BLaER1 treated with 17β-estradiol and CSF1 and Interleukin-3, amounts not matched to agents 10 nM and 100 nM (cell line): Measurements from ENCODE around the gene A3GALT2.

ENCODE experiments used
- H3K27ac ChIP-seq, 11 experiments: shearing (Covaris generic); formaldehyde crosslinking; 2 replicates each; pipeline ENCODE4 v1.8.1; 2022
- H3K27me3 ChIP-seq, 11 experiments: shearing (Covaris generic); formaldehyde crosslinking; 2 replicates each; pipeline ENCODE4 v1.8.1; 2022
- H3K36me3 ChIP-seq, 11 experiments: shearing (Covaris generic); formaldehyde crosslinking; 2 replicates each; pipeline ENCODE4 v1.8.1; 2022
- H3K4me1 ChIP-seq, 10 experiments: shearing (Covaris generic); formaldehyde crosslinking; 2 replicates each; pipeline ENCODE4 v1.8.1; 2022
- H3K4me2 ChIP-seq, 11 experiments: shearing (Covaris generic); formaldehyde crosslinking; 2 replicates each; pipeline ENCODE4 v1.8.1; 2022
- H3K4me3 ChIP-seq, 10 experiments: shearing (Covaris generic); formaldehyde crosslinking; 2 replicates each; pipeline ENCODE4 v1.8.1; 2022
- H3K9ac ChIP-seq, 11 experiments: shearing (Covaris generic); formaldehyde crosslinking; 2 replicates each; pipeline ENCODE4 v1.8.1; 2022
- H3K9me3 ChIP-seq, 11 experiments: shearing (Covaris generic); formaldehyde crosslinking; replicated peaks in 1 of 11; 2 replicates each; pipeline ENCODE4 v1.8.1; 2022
- H4K20me1 ChIP-seq, 11 experiments: shearing (Covaris generic); formaldehyde crosslinking; 2 replicates each; pipeline ENCODE4 v1.8.1; 2022
- Cebpa-rat ChIP-seq, 11 experiments: shearing (Covaris generic); IDR thresholded peaks; 2 replicates each; pipeline ENCODE4 v1.8.1; 2022

The A3GALT2 gene

GRCh38 chr1:33332881-33333280, 12.0 kb upstream of the A3GALT2 start:
- H3K4me3 ChIP-seq, result no peak overlapping the region
- H3K9me3 ChIP-seq, result no peaks in the 10 kb centered on the region
- H3K4me1 ChIP-seq, result peaks cover 50 to 95% (median 60%) of the 10 kb centered on the region in 10 experiments
- peak overlapping the region in 6 of 11 experiments; percentile 5 to 59 (median 30); a peak in 8 of 22 replicates for H3K27ac ChIP-seq
- peak overlapping the region in 10 of 11 experiments; percentile 20 to 96 (median 42); a peak in 15 of 22 replicates for H3K4me2 ChIP-seq
- H3K36me3 ChIP-seq, result peaks cover 69 to 94% (median 82%) of the 10 kb centered on the region in 11 experiments
- no peak for TF ChIP-seq Cebpa-rat (IDR thresholded peaks at IDR 0.05)
- peak overlapping the region in 9 of 11 experiments; percentile 5 to 55 (median 31); a peak in 9 of 22 replicates for H3K9ac ChIP-seq
- peaks cover 82 to 100% (median 99%) of the 10 kb centered on the region in 11 experiments for H4K20me1 ChIP-seq
- no peaks in the 10 kb centered on the region for H3K27me3 ChIP-seq

GRCh38 chr1:33332357-33332789, 11.5 kb upstream of the A3GALT2 start:
- no peaks in the 10 kb centered on the region for H3K27me3 ChIP-seq
- no peak overlapping the region for H3K4me3 ChIP-seq
- H3K27ac ChIP-seq, result peak overlapping the region in 6 of 11 experiments; percentile 9 to 59 (median 30); a peak in 12 of 22 replicates
- H3K4me1 ChIP-seq, result peaks cover 45 to 95% (median 58%) of the 10 kb centered on the region in 10 experiments
- peaks cover 74 to 97% (median 83%) of the 10 kb centered on the region in 11 experiments for H3K36me3 ChIP-seq
- peak overlapping the region in 10 of 11 experiments; percentile 6 to 55 (median 29); a peak in 13 of 22 replicates for H3K9ac ChIP-seq
- TF ChIP-seq Cebpa-rat (IDR thresholded peaks at IDR 0.05), result no peak
- peaks cover 85 to 100% (median 99%) of the 10 kb centered on the region in 11 experiments for H4K20me1 ChIP-seq
- no peaks in the 10 kb centered on the region for H3K9me3 ChIP-seq
- H3K4me2 ChIP-seq, result peak overlapping the region; percentile 20 to 96 (median 43); a peak in 20 of 22 replicates

GRCh38 chr1:33331444-33332356, 10.8 kb upstream of the A3GALT2 start:
- Histone ChIP-seq H3K27ac (peak overlapping the region in 8 of 11 experiments; percentile 2 to 59 (median 18); a peak in 13 of 22 replicates), H3K9me3 (no peaks in the 10 kb centered on the region), H3K4me2 (peak overlapping the region; percentile 20 to 96 (median 43); a peak in 20 of 22 replicates), H3K4me3 (no peak overlapping the region), H4K20me1 (peaks cover 81 to 100% (median 99%) of the 10 kb centered on the region in 11 experiments), H3K27me3 (no peaks in the 10 kb centered on the region), H3K9ac (peak overlapping the region in 10 of 11 experiments; percentile 4 to 55 (median 22); a peak in 13 of 22 replicates), H3K4me1 (peaks cover 41 to 95% (median 57%) of the 10 kb centered on the region in 10 experiments), H3K36me3 (peaks cover 80 to 99% (median 86%) of the 10 kb centered on the region in 11 experiments)
- TF ChIP-seq Cebpa-rat (IDR thresholded peaks at IDR 0.05), result no peak

- Histone ChIP-seq H3K4me1 (peaks cover 41 to 95% (median 51%) of the 10 kb centered on the region in 10 experiments), H3K36me3 (peaks cover 88 to 100% (median 92%) of the 10 kb centered on the region in 11 experiments), H3K27ac (peak overlapping the region in 1 of 11 experiments; percentile 29; a peak in 1 of 22 replicates), H4K20me1 (peaks cover 75 to 100% (median 99%) of the 10 kb centered on the region in 11 experiments), H3K4me2 (peak overlapping the region in 2 of 11 experiments; percentile 78 to 96; a peak in 1 of 22 replicates), H3K9ac (peak overlapping the region in 1 of 11 experiments; percentile 18; a peak in 1 of 22 replicates), H3K9me3 (no peaks in the 10 kb centered on the region), H3K4me3 (no peak overlapping the region), H3K27me3 (no peaks in the 10 kb centered on the region)
- no peak for TF ChIP-seq Cebpa-rat (IDR thresholded peaks at IDR 0.05)
Measured at GRCh38 chr1:33330906-33331305, 10.0 kb upstream of the A3GALT2 start.

- no peak for TF ChIP-seq Cebpa-rat (IDR thresholded peaks at IDR 0.05)
- Histone ChIP-seq H3K27me3 (no peaks in the 10 kb centered on the region), H3K36me3 (peaks cover 93 to 100% (median 95%) of the 10 kb centered on the region in 11 experiments), H3K9me3 (no peaks in the 10 kb centered on the region), H3K27ac (no peak overlapping the region), H3K4me1 (peaks cover 38 to 94% (median 47%) of the 10 kb centered on the region in 10 experiments), H4K20me1 (peaks cover 74 to 100% (median 99%) of the 10 kb centered on the region in 11 experiments), H3K4me3 (no peak overlapping the region), H3K4me2 (no peak overlapping the region), H3K9ac (no peak overlapping the region)
Measured at GRCh38 chr1:33330361-33330890, 9.5 kb upstream of the A3GALT2 start.

GRCh38 chr1:33329600-33330305, 8.9 kb upstream of the A3GALT2 start:
- no peak for TF ChIP-seq Cebpa-rat (IDR thresholded peaks at IDR 0.05)
- peaks cover 74 to 100% (median 99%) of the 10 kb centered on the region in 11 experiments for H4K20me1 ChIP-seq
- H3K9me3 ChIP-seq, result no peaks in the 10 kb centered on the region
- H3K4me2 ChIP-seq, result no peak overlapping the region
- peaks cover 99 to 100% (median 100%) of the 10 kb centered on the region in 11 experiments for H3K36me3 ChIP-seq
- H3K9ac ChIP-seq, result no peak overlapping the region
- peaks cover 31 to 87% (median 40%) of the 10 kb centered on the region in 10 experiments for H3K4me1 ChIP-seq
- H3K27ac ChIP-seq, result no peak overlapping the region
- no peaks in the 10 kb centered on the region for H3K27me3 ChIP-seq
- H3K4me3 ChIP-seq, result no peak overlapping the region

GRCh38 chr1:33328817-33329216, 7.9 kb upstream of the A3GALT2 start:
- Histone ChIP-seq H3K27ac (no peak overlapping the region), H3K27me3 (no peaks in the 10 kb centered on the region), H3K9ac (no peak overlapping the region), H3K4me2 (0 out of 22 replicates have a peak overlapping the region, but pooled peaks of 2 of the 11 experiments have one; percentile 0 to 10), H4K20me1 (peaks cover 72 to 100% (median 99%) of the 10 kb centered on the region in 11 experiments), H3K36me3 (peaks cover 99 to 100% (median 100%) of the 10 kb centered on the region in 11 experiments), H3K4me3 (no peak overlapping the region), H3K9me3 (no peaks in the 10 kb centered on the region), H3K4me1 (peaks cover 22 to 78% (median 31%) of the 10 kb centered on the region in 10 experiments)
- TF ChIP-seq Cebpa-rat (IDR thresholded peaks at IDR 0.05), result no peak
